ENCODE data around the gene GPR3. TPM values are rescaled to one million over a fixed set of nuclear protein-coding genes. Genes with fewer than 3 reads are reported as not detected.
A peak's percentile ranks its signal among the peaks of the same experiment; 100 is the strongest.

The GPR3 gene
- total and polyA plus RNA-seq, 10 of the 15 experiments (the other 5 are each of a cell fraction or from before 2014, with no cell fraction given): 0.33 to 1.4 (median 0.63) TPM; not detected in 3

- Histone ChIP-seq H3K4me3 (peak overlapping the region; percentile 71; the same call in 1 of the 2 replicates), H4K20me1 (ENCODE audit: control insufficient read depth, insufficient read depth) (no peaks in the 10 kb centered on the region), H3K4me2 (ENCODE audit: control insufficient read depth, insufficient read depth) (peak overlapping the region; percentile 98; the same call in 1 of the 2 replicates), H3K9ac (ENCODE audit: control insufficient read depth, insufficient read depth, low read length) (no peak overlapping the region), H3K79me2 (ENCODE audit: control insufficient read depth, insufficient read depth, low read length) (no peaks in the 10 kb centered on the region), H2AFZ (ENCODE audit: control insufficient read depth, low read depth, low read length) (peak overlapping the region; percentile 70), H3K36me3 (ENCODE audit: control insufficient read depth in 2 of 2, insufficient read depth in 2 of 2, low read length in 1 of 2) (no peaks in the 10 kb centered on the region), H3K4me1 (ENCODE audit: control insufficient read depth, insufficient read depth, low read length) (peaks cover 8% of the 10 kb centered on the region), H3K27ac (ENCODE audit: control insufficient read depth, insufficient read depth) (no peak overlapping the region), H3K27me3 (replicated peaks in 1 of 2; ENCODE audit: control insufficient read depth in 2 of 2, insufficient read depth in 2 of 2, low read length in 1 of 2) (no peaks in the 10 kb centered on the region), H3K9me3 (replicated peaks; ENCODE audit: control insufficient read depth, insufficient read depth, low read length) (no peaks in the 10 kb centered on the region)
- intact Hi-C loops (cut with micrococcal nuclease; ENCODE audit: unreplicated experiment): loop anchor here (1.0 kb wide), 1 partner anchor 215 kb away; no protein-coding TSS in a partner anchor
- POLR2A ChIA-PET: interaction anchor here (0.7 to 1.3 kb wide), 5 partner anchors 14 to 1114 kb away, joined by 3 to 6 read pairs (median 5); no protein-coding TSS in a partner anchor
- ATAC-seq (peak; percentile 15), DNase-seq (ENCODE audit: low read depth, low spot score) (no peak), FAIRE-seq (no peak)
- 39% methylated on average over 13 of the region's 13 CpGs for WGBS (ENCODE audit: insufficient coverage, insufficient replicate concordance, low lambda C conversion rate, missing lambda C conversion rate)
- peak in 1 of 2 experiments; percentile 59; a peak in 2 of 4 replicates for TF ChIP-seq BHLHE40 (IDR thresholded peaks at IDR 0.05; ENCODE audit: borderline replicate concordance in 1 of 2, low read depth in 2 of 2, low read length in 1 of 2)
- no peak for TF ChIP-seq MEF2B (IDR thresholded peaks at IDR 0.05; ENCODE audit: partially characterized antibody, poor library complexity, severe bottlenecking)
- 0 out of 2 replicates have a peak, but pooled peaks have one; percentile 12 for TF ChIP-seq JUND (IDR thresholded peaks at IDR 0.05; ENCODE audit: low read depth, low read length)
- no peak for TF ChIP-seq SMAD5 (IDR thresholded peaks at IDR 0.05; ENCODE audit: low read depth)
- peak; percentile 90 for TF ChIP-seq ATF7 (IDR thresholded peaks at IDR 0.05; ENCODE audit: low read depth)
- BruUV-seq (replicated peaks): no TSS peak
- SMC1A ChIA-PET (ENCODE audit: uncharacterized antibody, unreplicated experiment): interaction anchor here (1.0 to 2.3 kb wide), 11 partner anchors 25 to 347 kb away, joined by 3 to 13 read pairs (median 4); partner anchors contain the start of genes MAP3K6 and SYTL1
- CTCF ChIA-PET: interaction anchor here (0.6 to 9.0 kb wide), 21 partner anchors 16 to 390 kb away, joined by 3 to 242 read pairs (median 6); partner anchors contain the start of gene MAP3K6
- RAD21 ChIA-PET (ENCODE audit: unreplicated experiment): interaction anchor here (0.9 to 2.8 kb wide), 10 partner anchors 26 to 346 kb away, joined by 3 to 11 read pairs (median 4); partner anchors contain the start of genes AHDC1 and FAM76A
- in situ Hi-C loops (cut with MboI): loop anchor here (5.0 kb wide), 3 partner anchors 89 to 289 kb away; no protein-coding TSS in a partner anchor
Observed at GRCh38 chr1:27391511-27392095, 819 bp upstream of the GPR3 start.
